GM12873 (cell line): ENCODE data around the gene ZNF132.
A peak's percentile ranks its signal among the peaks of the same experiment; 100 is the strongest.

Experiments
- CTCF ChIP-seq: IDR thresholded peaks from 2 replicates; pipeline ENCODE4 v1.5.1; 2012; ENCODE audit warnings: low read depth, mild to moderate bottlenecking, moderate library complexity, low read length, control low read depth; ENCODE audit not compliant: insufficient read depth; ENCODE audit errors: missing control alignments

The ZNF132 gene

GRCh38 chr19:58439576-58440554, at the start of gene ZNF132:
ZNF132 (minus strand) TSS chr19:58440153; CDS start chr19:58439821, 332 bp downstream.
- no peak for TF ChIP-seq CTCF

- peak; percentile 36 for TF ChIP-seq CTCF
These were observed 44.4 kb upstream of the ZNF132 start for GRCh38 chr19:58484349-58484748.

GRCh38 chr19:58483776-58484175, 43.8 kb upstream of the ZNF132 start:
- TF ChIP-seq CTCF, result no peak

GRCh38 chr19:58482372-58482771, 42.4 kb upstream of the ZNF132 start:
- TF ChIP-seq CTCF, result no peak

- no peak for TF ChIP-seq CTCF
These were observed 40.9 kb upstream of the ZNF132 start for GRCh38 chr19:58480831-58481230.

- no peak for TF ChIP-seq CTCF
These were observed 40.5 kb upstream of the ZNF132 start for GRCh38 chr19:58480481-58480830.

- TF ChIP-seq CTCF, result no peak
These were observed 40.0 kb upstream of the ZNF132 start for GRCh38 chr19:58479736-58480480.
